HepG2 (cell line): ENCODE results near the gene PGS1. TPM values are rescaled to one million over a fixed set of nuclear protein-coding genes. Genes with fewer than 3 reads are reported as not detected.

Source experiments
- ARID5B ChIP-seq: IDR thresholded peaks from 2 replicates; pipeline ENCODE4 v1.4.0; 2020; ENCODE audit warnings: mild to moderate bottlenecking, missing genetic modification reagents
- CHD2 ChIP-seq: IDR thresholded peaks from 2 replicates; pipeline ENCODE4 v1.6.1; 2011; ENCODE audit warnings: low read depth, low read length, improper control_type of control experiment
- CSRNP2 ChIP-seq: sonication (generic); formaldehyde crosslinking; conservative IDR thresholded peaks from 2 replicates; pipeline ENCODE4 v1.8.0; 2022; ENCODE audit warnings: low read depth, missing genetic modification reagents
- GATAD1 ChIP-seq: IDR thresholded peaks from 2 replicates; pipeline ENCODE4 v1.6.1; 2016; ENCODE audit warnings: missing genetic modification reagents, missing compliant biosample characterization
- NR2F2 ChIP-seq: IDR thresholded peaks from 2 replicates; pipeline ENCODE4 v1.6.1; 2012; ENCODE audit warnings: low read depth, inconsistent platforms, borderline replicate concordance
- PHF5A ChIP-seq: IDR thresholded peaks from one replicate; pipeline ENCODE4 v1.6.1; 2018; ENCODE audit warnings: low read depth, missing genetic modification reagents; ENCODE audit not compliant: unreplicated experiment
- SMYD3 ChIP-seq: sonication (generic); formaldehyde crosslinking; IDR thresholded peaks from 2 replicates; pipeline ENCODE4 v1.8.1; 2023; ENCODE audit warnings: mild to moderate bottlenecking, missing genetic modification reagents
- TCF12 ChIP-seq, 2 experiments: fragments of 450-650 bp in 1 of 2; sonication (generic) in 1 of 2; formaldehyde crosslinking in 1 of 2; IDR thresholded peaks; 2 replicates each; pipeline versions ENCODE4 v1.6.1 to v1.8.0; 2017 to 2022; ENCODE audit warnings: antibody characterized with exemption in 1 of 2, mild to moderate bottlenecking in 1 of 2, missing genetic modification reagents in 1 of 2, moderate library complexity in 1 of 2
- TMF1 ChIP-seq: sonication (generic); formaldehyde crosslinking; IDR thresholded peaks from 2 replicates; pipeline ENCODE4 v1.8.1; 2022; ENCODE audit warnings: low read depth, missing genetic modification reagents
- TSC22D2 ChIP-seq: sonication (generic); formaldehyde crosslinking; IDR thresholded peaks from 2 replicates; pipeline ENCODE4 v1.5.1; 2020; ENCODE audit warnings: missing genetic modification reagents, mild to moderate bottlenecking, borderline replicate concordance
- ZFY ChIP-seq: sonication (generic); formaldehyde crosslinking; IDR thresholded peaks from 2 replicates; pipeline ENCODE4 v1.4.0; 2020; ENCODE audit warnings: missing genetic modification reagents
- ZKSCAN5 ChIP-seq: sonication (generic); formaldehyde crosslinking; IDR thresholded peaks from 2 replicates; pipeline ENCODE4 v1.5.1; 2020; ENCODE audit warnings: mild to moderate bottlenecking, missing genetic modification reagents
- ZNF317 ChIP-seq: sonication (generic); formaldehyde crosslinking; IDR thresholded peaks from 2 replicates; pipeline ENCODE4 v1.5.0; 2020; ENCODE audit warnings: mild to moderate bottlenecking, missing genetic modification reagents
- polyA plus RNA-seq, 8 experiments: library from polyadenylated mRNA; depleted of rRNA in 3 of 8; stranded (reverse) in 7 of 8; unstranded in 1 of 8; fragments of >200 nt; fragmentation: Illumina TruSeq in 4 of 8; extraction: Trizol in 4 of 8; gene quantifications; 2 replicates each; pipeline versions ENCODE4 v1.2.1 to v1.2.3, GENCODE V29; 2011 to 2016; ENCODE audit warnings: low read depth in 4 of 8, missing spikeins in 1 of 8, mixed read lengths in 1 of 8; ENCODE audit not compliant: insufficient read depth in 1 of 8
- total RNA-seq, 5 experiments: library from RNA; depleted of rRNA; stranded (reverse); fragments of >200 nt; fragmentation: Illumina TruSeq; extraction: Trizol; gene quantifications; 2 replicates each; pipeline ENCODE4 v1.2.3, GENCODE V29; 2016; ENCODE audit warnings: low read depth in 1 of 5
- TF ChIP-seq, protein P1 (sequence below), 2 experiments: sonication (generic) in 1 of 2; formaldehyde crosslinking in 1 of 2; IDR thresholded peaks; 2 replicates each; pipeline versions ENCODE4 v1.4.0 to v1.6.1; 2016 to 2020; ENCODE audit warnings: borderline replicate concordance in 1 of 2, low read depth in 1 of 2, mild to moderate bottlenecking in 1 of 2, missing genetic modification reagents in 1 of 2
- TF ChIP-seq, protein P2 (sequence below): sonication (generic); formaldehyde crosslinking; IDR thresholded peaks from 2 replicates; pipeline ENCODE4 v1.4.0; 2020; ENCODE audit warnings: missing genetic modification reagents

PGS1 gene
- total and polyA plus RNA-seq, 2 of the 13 experiments (the other 11 are each of a cell fraction or from before 2014, with no cell fraction given), result 25.9 to 31.5 TPM

- TF ChIP-seq, protein P1, sequence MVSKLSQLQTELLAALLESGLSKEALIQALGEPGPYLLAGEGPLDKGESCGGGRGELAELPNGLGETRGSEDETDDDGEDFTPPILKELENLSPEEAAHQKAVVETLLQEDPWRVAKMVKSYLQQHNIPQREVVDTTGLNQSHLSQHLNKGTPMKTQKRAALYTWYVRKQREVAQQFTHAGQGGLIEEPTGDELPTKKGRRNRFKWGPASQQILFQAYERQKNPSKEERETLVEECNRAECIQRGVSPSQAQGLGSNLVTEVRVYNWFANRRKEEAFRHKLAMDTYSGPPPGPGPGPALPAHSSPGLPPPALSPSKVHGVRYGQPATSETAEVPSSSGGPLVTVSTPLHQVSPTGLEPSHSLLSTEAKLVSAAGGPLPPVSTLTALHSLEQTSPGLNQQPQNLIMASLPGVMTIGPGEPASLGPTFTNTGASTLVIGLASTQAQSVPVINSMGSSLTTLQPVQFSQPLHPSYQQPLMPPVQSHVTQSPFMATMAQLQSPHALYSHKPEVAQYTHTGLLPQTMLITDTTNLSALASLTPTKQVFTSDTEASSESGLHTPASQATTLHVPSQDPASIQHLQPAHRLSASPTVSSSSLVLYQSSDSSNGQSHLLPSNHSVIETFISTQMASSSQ (IDR thresholded peaks at IDR 0.05; ENCODE audit: low read depth), result no peak
- TF ChIP-seq, protein P1 (CRISPR knock-in tag; IDR thresholded peaks at IDR 0.05; ENCODE audit: borderline replicate concordance), result no peak
- peak; percentile 62 for TF ChIP-seq PHF5A (CRISPR knock-in tag)
- TF ChIP-seq TMF1 (CRISPR knock-in tag), result no peak
- no peak for TF ChIP-seq SMYD3 (CRISPR knock-in tag)
- peak; percentile 65 for TF ChIP-seq ZNF317
- peak; percentile 77; the same call in 1 of the 2 replicates for TF ChIP-seq TSC22D2 (CRISPR knock-in tag)
- no peak for TF ChIP-seq CHD2
- TF ChIP-seq NR2F2, result no peak
- TF ChIP-seq ARID5B, result peak; percentile 65
- no peak for TF ChIP-seq CSRNP2 (CRISPR knock-in tag)
- TF ChIP-seq, protein P2, sequence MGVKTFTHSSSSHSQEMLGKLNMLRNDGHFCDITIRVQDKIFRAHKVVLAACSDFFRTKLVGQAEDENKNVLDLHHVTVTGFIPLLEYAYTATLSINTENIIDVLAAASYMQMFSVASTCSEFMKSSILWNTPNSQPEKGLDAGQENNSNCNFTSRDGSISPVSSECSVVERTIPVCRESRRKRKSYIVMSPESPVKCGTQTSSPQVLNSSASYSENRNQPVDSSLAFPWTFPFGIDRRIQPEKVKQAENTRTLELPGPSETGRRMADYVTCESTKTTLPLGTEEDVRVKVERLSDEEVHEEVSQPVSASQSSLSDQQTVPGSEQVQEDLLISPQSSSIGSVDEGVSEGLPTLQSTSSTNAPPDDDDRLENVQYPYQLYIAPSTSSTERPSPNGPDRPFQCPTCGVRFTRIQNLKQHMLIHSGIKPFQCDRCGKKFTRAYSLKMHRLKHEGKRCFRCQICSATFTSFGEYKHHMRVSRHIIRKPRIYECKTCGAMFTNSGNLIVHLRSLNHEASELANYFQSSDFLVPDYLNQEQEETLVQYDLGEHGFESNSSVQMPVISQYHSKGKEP (CRISPR knock-in tag), result no peak
- peak; percentile 79 for TF ChIP-seq ZFY (CRISPR knock-in tag)
- TF ChIP-seq ZKSCAN5 (CRISPR knock-in tag), result no peak
- TF ChIP-seq GATAD1 (CRISPR knock-in tag), result peak; percentile 43; the same call in 1 of the 2 replicates
- TF ChIP-seq TCF12 (IDR thresholded peaks at IDR 0.05), result no peak
- no peak for TF ChIP-seq TCF12 (CRISPR knock-in tag; IDR thresholded peaks at IDR 0.05)
Observed at GRCh38 chr17:78360371-78361224, 17.9 kb upstream of the PGS1 start (continued).
